Fibroblast of the aortic adventitia (primary cell): Measurements from ENCODE around the gene SPAG9. TPM values are rescaled to one million over a fixed set of nuclear protein-coding genes. Genes with fewer than 3 reads are reported as not detected.
A peak's percentile ranks its signal among the peaks of the same experiment; 100 is the strongest.

Experiments
- DNase-seq: peaks from one replicate; pipeline ENCODE4 v3.0.0-alpha.2; 2010; ENCODE audit warnings: low read depth
- H3K4me3 ChIP-seq: 2 replicates; pipeline ENCODE4 v1.5.1; 2011; ENCODE audit warnings: low read depth, mild to moderate bottlenecking, control low read depth, low read length, moderate library complexity
- CTCF ChIP-seq: IDR thresholded peaks from 2 replicates; pipeline ENCODE4 v1.5.1; 2011; ENCODE audit warnings: mild to moderate bottlenecking, low read length, control low read depth, inconsistent platforms; ENCODE audit not compliant: insufficient read depth
- total RNA-seq: library from RNA; depleted of rRNA; stranded (reverse); fragments of >200 nt; gene quantifications from 2 replicates; pipeline ENCODE4 v1.2.3, GENCODE V29; 2012; ENCODE audit warnings: low replicate concordance

The SPAG9 gene
- total RNA-seq, 1 donor, result 135 TPM

GRCh38 chr17:50934161-50934560, 186.5 kb downstream of the SPAG9 start:
- H3K4me3 ChIP-seq, result no peak overlapping the region
- TF ChIP-seq CTCF, result no peak
- no peak for DNase-seq

GRCh38 chr17:50931144-50931908, 189.3 kb downstream of the SPAG9 start:
- H3K4me3 ChIP-seq, result peak overlapping the region; percentile 44
- peak; percentile 88 for DNase-seq
- TF ChIP-seq CTCF, result no peak

- DNase-seq, result no peak
Measured at GRCh38 chr17:50928646-50929045, 192.0 kb downstream of the SPAG9 start.

GRCh38 chr17:50927287-50927686, 193.4 kb downstream of the SPAG9 start:
- TF ChIP-seq CTCF, result no peak
- DNase-seq, result no peak
- no peak overlapping the region for H3K4me3 ChIP-seq

More at GRCh38 chr17:50928646-50929045, 192.0 kb downstream of the SPAG9 start:
- no peak overlapping the region for H3K4me3 ChIP-seq
- no peak for TF ChIP-seq CTCF

GRCh38 chr17:50926523-50926922, 194.1 kb downstream of the SPAG9 start:
- DNase-seq, result no peak
- no peak overlapping the region for H3K4me3 ChIP-seq

GRCh38 chr17:50925296-50925891, 195.3 kb downstream of the SPAG9 start:
- TF ChIP-seq CTCF, result no peak
- DNase-seq, result no peak
- no peak overlapping the region for H3K4me3 ChIP-seq

More at GRCh38 chr17:50926523-50926922, 194.1 kb downstream of the SPAG9 start:
- TF ChIP-seq CTCF, result no peak
